ENCODE results near the gene CBFA2T2. TPM values are rescaled to one million over a fixed set of nuclear protein-coding genes. Genes with fewer than 3 reads are reported as not detected.

The CBFA2T2 gene
- polyA plus RNA-seq, 3 donors, result 1.7 to 9.7 (median 4.9) TPM

- Mint-ChIP-seq H3K4me1 (no peaks in the 10 kb centered on the region), H3K36me3 (peaks cover 6 to 12% of the 10 kb centered on the region in 2 donors), H3K27ac (no peak overlapping the region), H3K9me3 (peaks cover 0 to 4% (median 0%) of the 10 kb centered on the region in 7 donors), H3K4me3 (no peak overlapping the region), H3K27me3 (ENCODE audit: low read depth in 3 of 3) (peaks cover 0 to 2% (median 0%) of the 10 kb centered on the region in 3 donors)
- peaks cover 12% of the 10 kb centered on the region for H4K20me1 ChIP-seq (ENCODE audit: insufficient read depth, low read length)
- no peak overlapping the region for H3K27ac ChIP-seq (ENCODE audit: low read depth in 1 of 2, low read length in 2 of 2)
- WGBS (ENCODE audit: insufficient coverage), result no CpG with 5 or more reads among the region's 2 CpGs
- H3K4me1 ChIP-seq (ENCODE audit: control insufficient read depth in 1 of 2, insufficient read depth in 2 of 2, low read length in 2 of 2), result no peaks in the 10 kb centered on the region
- no peak for DNase-seq
- no peak for TF ChIP-seq CTCF (IDR thresholded peaks at IDR 0.05)
- H2AFZ ChIP-seq (ENCODE audit: insufficient read depth, low read depth, low read length, poor library complexity, severe bottlenecking), result no peak overlapping the region
- no peaks in the 10 kb centered on the region for H3K79me2 ChIP-seq (ENCODE audit: insufficient read depth, low read length)
- no peaks in the 10 kb centered on the region for H3K27me3 ChIP-seq (ENCODE audit: control insufficient read depth in 2 of 2, insufficient read depth in 2 of 2, low read length in 2 of 2)
- H3K9ac ChIP-seq (ENCODE audit: insufficient read depth, low read length, poor library complexity, severe bottlenecking), result no peak overlapping the region
- no peak overlapping the region for H3K4me3 ChIP-seq (replicated peaks in 1 of 3; ENCODE audit: low read depth in 2 of 3, low read length in 3 of 3)
- no peak overlapping the region for H3K4me2 ChIP-seq (replicated peaks; ENCODE audit: extremely low read depth, low read length, poor library complexity, severe bottlenecking)
- H3K36me3 ChIP-seq (replicated peaks in 1 of 2; ENCODE audit: control insufficient read depth in 1 of 2, insufficient read depth in 2 of 2, low read length in 2 of 2), result peaks cover 0 to 5% of the 10 kb centered on the region in 2 donors
- intact Hi-C loops (cut with micrococcal nuclease), result no loop called here
- no peaks in the 10 kb centered on the region for H3K9me3 ChIP-seq (replicated peaks in 1 of 2; ENCODE audit: control insufficient read depth in 1 of 2, insufficient read depth in 1 of 2, low read length in 2 of 2)
Measured at GRCh38 chr20:33526769-33527168, 36.9 kb downstream of the CBFA2T2 start.

- H3K4me3 Mint-ChIP-seq, result peak overlapping the region in 1 of 2 donors; percentile 4
Measured at GRCh38 chr20:33531047-33531877, 41.4 kb downstream of the CBFA2T2 start.

More at GRCh38 chr20:33531047-33531877, 41.4 kb downstream of the CBFA2T2 start:
- DNase-seq, result no peak
- TF ChIP-seq CTCF (IDR thresholded peaks at IDR 0.05), result no peak
- peaks cover 0 to 4% of the 10 kb centered on the region in 2 donors for H3K36me3 Mint-ChIP-seq
- Histone ChIP-seq H3K9ac (ENCODE audit: insufficient read depth, low read length, poor library complexity, severe bottlenecking) (no peak overlapping the region), H3K27ac (ENCODE audit: low read depth in 1 of 2, low read length in 2 of 2) (no peak overlapping the region), H2AFZ (ENCODE audit: insufficient read depth, low read depth, low read length, poor library complexity, severe bottlenecking) (no peak overlapping the region), H3K36me3 (replicated peaks in 1 of 2; ENCODE audit: control insufficient read depth in 1 of 2, insufficient read depth in 2 of 2, low read length in 2 of 2) (no peaks in the 10 kb centered on the region), H3K27me3 (ENCODE audit: control insufficient read depth in 2 of 2, insufficient read depth in 2 of 2, low read length in 2 of 2) (no peaks in the 10 kb centered on the region), H4K20me1 (ENCODE audit: insufficient read depth, low read length) (peaks cover 13% of the 10 kb centered on the region), H3K79me2 (ENCODE audit: insufficient read depth, low read length) (no peaks in the 10 kb centered on the region), H3K4me1 (ENCODE audit: control insufficient read depth in 1 of 2, insufficient read depth in 2 of 2, low read length in 2 of 2) (no peaks in the 10 kb centered on the region), H3K4me2 (replicated peaks; ENCODE audit: extremely low read depth, low read length, poor library complexity, severe bottlenecking) (no peak overlapping the region), H3K4me3 (replicated peaks in 1 of 3; ENCODE audit: low read depth in 2 of 3, low read length in 3 of 3) (no peak overlapping the region), H3K9me3 (replicated peaks in 1 of 2; ENCODE audit: control insufficient read depth in 1 of 2, insufficient read depth in 1 of 2, low read length in 2 of 2) (no peaks in the 10 kb centered on the region)
- no peaks in the 10 kb centered on the region for H3K4me1 Mint-ChIP-seq
- peaks cover 0 to 4% (median 0%) of the 10 kb centered on the region in 7 donors for H3K9me3 Mint-ChIP-seq
- H3K27ac Mint-ChIP-seq, result no peak overlapping the region
- H3K27me3 Mint-ChIP-seq (ENCODE audit: low read depth in 3 of 3), result no peaks in the 10 kb centered on the region
- 100% methylated on average over 3 of the region's 6 CpGs for WGBS (ENCODE audit: insufficient coverage)
- intact Hi-C loops (cut with micrococcal nuclease), result no loop called here

Measured in CD14-positive monocyte (primary cell).